RWPE2 (cell line): ENCODE data around the gene FCHSD2.
"Not testable (repeated sequence)": the region's sequence is repeated elsewhere in the genome, so short reads cannot be mapped to it uniquely, and the experiment has no call there.

Experiments
- ATAC-seq: fragments of 200-7000 bp; cut with Tn5 transposase; 3 replicates; pipeline ENCODE4 v1.9.1; 2021; ENCODE audit warnings: low read depth
- DNase-seq: peaks from one replicate; pipeline ENCODE4 v3.0.0-alpha.2; 2020; ENCODE audit warnings: low spot score
- H3K27ac ChIP-seq: fragments of 450-650 bp; 2 replicates; pipeline ENCODE4 v1.5.1; 2017; ENCODE audit warnings: mild to moderate bottlenecking; ENCODE audit not compliant: poor library complexity, severe bottlenecking
- H3K27me3 ChIP-seq: fragments of 250-450 bp; sonication (Bioruptor Pico); 2 replicates; pipeline ENCODE4 v1.5.1; 2021; ENCODE audit warnings: mild to moderate bottlenecking, moderate library complexity; ENCODE audit not compliant: insufficient read depth, poor library complexity, severe bottlenecking
- H3K36me3 ChIP-seq: fragments of 250-450 bp; sonication (Bioruptor Pico); 2 replicates; pipeline ENCODE4 v1.5.1; 2020; ENCODE audit warnings: low read depth, mild to moderate bottlenecking, moderate library complexity
- H3K4me1 ChIP-seq: fragments of 250-450 bp; sonication (Bioruptor Pico); 2 replicates; pipeline ENCODE4 v1.5.1; 2021; ENCODE audit warnings: mild to moderate bottlenecking, moderate library complexity; ENCODE audit not compliant: insufficient read depth, poor library complexity, severe bottlenecking
- H3K4me3 ChIP-seq: fragments of 250-450 bp; sonication (Bioruptor Pico); 2 replicates; pipeline ENCODE4 v1.5.1; 2021; ENCODE audit warnings: mild to moderate bottlenecking, moderate library complexity; ENCODE audit not compliant: severe bottlenecking
- H3K9me3 ChIP-seq: fragments of 250-450 bp; sonication (Bioruptor Pico); 2 replicates; pipeline ENCODE4 v1.5.1; 2021; ENCODE audit warnings: mild to moderate bottlenecking, moderate library complexity; ENCODE audit not compliant: severe bottlenecking
- TF ChIP-seq, protein P1 (sequence below): fragments of 450-650 bp; IDR thresholded peaks from one replicate; pipeline ENCODE4 v1.5.1; 2017; ENCODE audit warnings: mild to moderate bottlenecking, moderate library complexity; ENCODE audit not compliant: poor library complexity, severe bottlenecking

The FCHSD2 gene

DNA sequence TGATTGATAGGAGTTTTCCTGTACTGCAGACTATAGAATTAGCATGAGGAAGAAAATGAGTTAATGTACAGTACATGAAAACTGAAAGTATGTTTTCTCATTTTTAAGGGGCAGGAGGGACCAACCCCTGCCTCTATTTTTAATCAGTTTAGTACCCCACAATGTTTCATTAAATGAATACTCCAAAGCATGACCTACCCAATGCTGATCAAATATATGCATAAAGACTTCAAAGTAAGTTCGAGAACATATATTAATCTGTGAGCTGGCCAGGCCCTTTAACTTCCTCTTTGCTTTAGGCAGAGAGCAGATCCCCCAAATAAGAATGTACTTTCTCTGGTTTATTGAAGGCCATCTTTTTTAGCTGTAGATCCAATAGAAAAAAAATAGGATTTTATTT lies 161.0 kb downstream of the FCHSD2 start:
- Histone ChIP-seq H3K27ac (no peak overlapping the region), H3K36me3 (no peaks in the 10 kb centered on the region), H3K4me3 (no peak overlapping the region), H3K9me3 (no peaks in the 10 kb centered on the region), H3K27me3 (no peaks in the 10 kb centered on the region), H3K4me1 (peaks cover 4% of the 10 kb centered on the region)
- TF ChIP-seq, protein P1, sequence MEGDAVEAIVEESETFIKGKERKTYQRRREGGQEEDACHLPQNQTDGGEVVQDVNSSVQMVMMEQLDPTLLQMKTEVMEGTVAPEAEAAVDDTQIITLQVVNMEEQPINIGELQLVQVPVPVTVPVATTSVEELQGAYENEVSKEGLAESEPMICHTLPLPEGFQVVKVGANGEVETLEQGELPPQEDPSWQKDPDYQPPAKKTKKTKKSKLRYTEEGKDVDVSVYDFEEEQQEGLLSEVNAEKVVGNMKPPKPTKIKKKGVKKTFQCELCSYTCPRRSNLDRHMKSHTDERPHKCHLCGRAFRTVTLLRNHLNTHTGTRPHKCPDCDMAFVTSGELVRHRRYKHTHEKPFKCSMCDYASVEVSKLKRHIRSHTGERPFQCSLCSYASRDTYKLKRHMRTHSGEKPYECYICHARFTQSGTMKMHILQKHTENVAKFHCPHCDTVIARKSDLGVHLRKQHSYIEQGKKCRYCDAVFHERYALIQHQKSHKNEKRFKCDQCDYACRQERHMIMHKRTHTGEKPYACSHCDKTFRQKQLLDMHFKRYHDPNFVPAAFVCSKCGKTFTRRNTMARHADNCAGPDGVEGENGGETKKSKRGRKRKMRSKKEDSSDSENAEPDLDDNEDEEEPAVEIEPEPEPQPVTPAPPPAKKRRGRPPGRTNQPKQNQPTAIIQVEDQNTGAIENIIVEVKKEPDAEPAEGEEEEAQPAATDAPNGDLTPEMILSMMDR, result no peak
- ATAC-seq, result no peak
- DNase-seq, result no peak

DNA sequence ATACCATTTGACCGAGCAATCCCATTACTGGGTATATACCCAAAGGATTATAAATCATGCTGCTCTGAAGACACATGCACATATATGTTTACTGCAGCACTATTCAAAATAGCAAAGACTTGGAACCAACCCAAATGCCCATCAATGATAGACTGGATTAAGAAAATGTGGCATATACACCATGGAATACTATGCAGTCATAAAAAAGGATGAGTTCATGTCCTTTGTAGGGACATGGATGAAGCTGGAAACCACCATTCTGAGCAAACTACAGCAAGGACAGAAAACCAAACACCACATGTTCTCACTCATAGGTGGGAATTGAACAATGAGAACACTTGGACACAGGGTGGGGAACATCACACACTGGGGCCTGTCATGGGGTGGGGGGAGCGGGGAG lies 164.3 kb downstream of the FCHSD2 start:
- H3K27me3 ChIP-seq, H3K4me3 ChIP-seq, H3K36me3 ChIP-seq, DNase-seq, ATAC-seq, H3K9me3 ChIP-seq, H3K27ac ChIP-seq: not testable (repeated sequence)
- H3K4me1 ChIP-seq, result peaks cover 14% of the 10 kb centered on the region

DNA sequence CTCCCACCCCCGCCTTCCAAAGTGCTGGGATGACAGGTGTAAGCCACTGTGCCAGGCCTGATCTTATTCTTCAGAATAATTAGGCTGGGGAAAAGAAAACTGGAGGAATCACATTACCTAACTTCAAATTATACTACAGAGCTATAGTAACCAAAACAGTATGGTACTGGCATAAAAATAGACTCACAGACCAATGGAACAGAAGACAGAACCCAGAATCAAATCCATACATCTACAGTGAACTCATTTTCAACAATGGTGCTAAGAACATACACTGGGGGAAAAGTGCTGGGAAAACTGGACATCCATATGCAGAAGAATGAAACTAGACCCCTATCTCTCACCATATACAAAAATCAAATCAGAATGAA lies 165.6 kb downstream of the FCHSD2 start:
- H3K4me3 ChIP-seq, H3K27me3 ChIP-seq, ATAC-seq, H3K36me3 ChIP-seq, H3K9me3 ChIP-seq, DNase-seq: not testable (repeated sequence)
- Histone ChIP-seq H3K27ac (peak overlapping the region; percentile 53), H3K4me1 (peaks cover 20% of the 10 kb centered on the region)

DNA sequence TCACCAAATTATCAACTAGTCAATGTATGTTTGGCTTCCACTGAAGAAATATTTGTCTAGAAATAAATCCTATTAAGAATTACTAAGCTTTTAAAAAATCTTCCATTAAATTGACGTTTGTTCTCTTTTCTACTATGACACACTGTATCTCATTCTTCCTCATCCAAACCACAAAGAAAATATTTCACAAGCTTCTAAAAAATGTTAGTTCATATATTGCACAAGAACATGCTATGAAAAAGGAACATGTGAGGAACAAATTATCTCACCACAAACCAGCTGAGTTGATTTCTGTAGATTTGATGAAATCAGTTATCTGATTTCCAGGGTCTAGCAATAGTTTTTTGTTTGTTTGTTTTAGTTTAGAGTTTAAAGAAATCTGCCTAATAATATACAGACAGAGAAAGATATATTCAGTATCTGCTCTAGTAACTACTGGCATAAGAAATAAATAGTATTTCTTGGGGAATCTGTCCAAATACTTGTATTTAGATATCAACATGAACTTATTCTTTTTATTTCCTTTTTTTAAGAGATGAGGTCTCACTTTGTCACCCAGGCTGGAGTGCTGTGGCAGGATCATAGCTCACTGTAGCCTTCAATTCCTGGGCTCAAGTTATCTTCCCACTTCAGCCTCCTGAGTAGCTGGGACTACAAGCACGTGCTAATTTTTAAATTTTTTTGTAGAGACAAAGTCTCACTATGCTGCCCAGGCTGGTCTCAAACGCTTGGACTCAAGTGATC lies 166.2 kb downstream of the FCHSD2 start:
- Histone ChIP-seq H3K4me3 (no peak overlapping the region), H3K36me3 (no peaks in the 10 kb centered on the region), H3K9me3 (no peaks in the 10 kb centered on the region), H3K4me1 (peaks cover 20% of the 10 kb centered on the region), H3K27me3 (no peaks in the 10 kb centered on the region), H3K27ac (peak overlapping the region; percentile 53)
- TF ChIP-seq, protein P1, result no peak
- peak; percentile 79 for ATAC-seq
- no peak for DNase-seq

DNA sequence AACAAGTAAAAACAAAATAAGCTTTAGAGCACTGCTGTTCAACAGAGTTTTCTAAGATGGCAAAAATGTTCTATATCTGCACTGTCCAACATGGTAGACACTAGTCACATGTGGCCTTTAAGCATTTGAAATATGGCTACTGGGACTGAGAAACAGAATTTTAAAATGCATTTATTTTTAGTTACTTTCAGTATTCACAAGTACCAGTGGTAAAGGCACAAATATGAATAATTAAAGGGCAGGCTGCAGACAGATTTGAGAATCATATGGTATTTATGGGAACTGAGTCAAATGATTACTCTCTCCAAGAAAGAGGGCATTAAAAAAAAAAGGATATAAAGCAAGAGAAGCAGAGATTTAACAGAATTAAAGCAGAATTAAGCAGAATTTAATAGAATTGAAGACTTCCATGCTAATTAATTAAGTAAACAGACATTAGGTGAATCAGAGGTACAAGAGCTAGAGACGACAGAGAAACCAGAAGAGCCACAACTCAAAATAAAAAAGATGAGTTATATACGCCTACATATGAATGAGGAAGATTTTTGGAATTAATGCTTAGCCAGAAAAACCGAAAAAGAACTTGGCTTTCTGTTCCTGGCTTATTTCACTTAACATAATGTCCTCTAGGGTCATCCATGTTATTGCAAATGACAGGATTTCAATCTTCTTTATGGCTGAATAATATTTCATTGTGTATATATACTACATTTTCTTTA lies 167.5 kb downstream of the FCHSD2 start:
- Histone ChIP-seq H3K9me3 (no peaks in the 10 kb centered on the region), H3K27ac (no peak overlapping the region), H3K4me1 (peaks cover 26% of the 10 kb centered on the region), H3K4me3 (no peak overlapping the region), H3K36me3 (no peaks in the 10 kb centered on the region), H3K27me3 (no peaks in the 10 kb centered on the region)
- no peak for ATAC-seq
- TF ChIP-seq, protein P1, result no peak
- no peak for DNase-seq
